Naive thymus-derived CD4-positive, alpha-beta T cell (primary cell): ENCODE data around the gene EHD3. TPM values are rescaled to one million over a fixed set of nuclear protein-coding genes. Genes with fewer than 3 reads are reported as not detected.

Experiments used
- ATAC-seq: fragments of 150-1000 bp; cut with Tn5 transposase; 2 replicates; pipeline ENCODE4 v1.10.0; 2021; ENCODE audit warnings: mild to moderate bottlenecking, moderate library complexity
- CTCF ChIA-PET: fragments of 350-600 bp; sonication (Branson Sonifier 250); formaldehyde crosslinking; loops from one replicate; lab custom pipeline; 2021; ENCODE audit warnings: antibody characterized with exemption; lab: Charles Lee
- POLR2A ChIA-PET: fragments of 350-600 bp; sonication (Branson Sonifier 250); formaldehyde crosslinking; loops from one replicate; lab custom pipeline; 2021; ENCODE audit warnings: antibody characterized with exemption, inconsistent platforms; lab: Charles Lee
- DNase-seq, 9 donors: peaks; one replicate each; pipeline versions ENCODE4 v3.0.0 to v3.0.0-alpha.2; 2020 to 2022; ENCODE audit warnings: mixed read lengths in 1 of 9
- H3K27ac ChIP-seq: one replicate; pipeline ENCODE4 v1.7.0; 2013; ENCODE audit warnings: mild to moderate bottlenecking, low read depth, low read length, moderate library complexity
- H3K27me3 ChIP-seq, 2 donors: one replicate each; pipeline ENCODE4 v1.7.0; 2013; ENCODE audit warnings: low read length in 2 of 2, mild to moderate bottlenecking in 2 of 2, moderate library complexity in 2 of 2; ENCODE audit not compliant: control insufficient read depth in 2 of 2, insufficient read depth in 2 of 2
- H3K36me3 ChIP-seq, 3 experiments: 1 replicate in 2 of 3; 2 replicates in 1 of 3; pipeline ENCODE4 v1.7.0; 2013; ENCODE audit warnings: low read length in 3 of 3, mild to moderate bottlenecking in 3 of 3, moderate library complexity in 1 of 3; ENCODE audit not compliant: insufficient read depth in 3 of 3, control insufficient read depth in 2 of 3
- H3K4me1 ChIP-seq, 2 donors: one replicate each; pipeline ENCODE4 v1.7.0; 2013; ENCODE audit warnings: low read length in 2 of 2, mild to moderate bottlenecking in 2 of 2, moderate library complexity in 1 of 2; ENCODE audit not compliant: control insufficient read depth in 2 of 2, insufficient read depth in 2 of 2
- H3K4me3 ChIP-seq: 2 replicates; pipeline ENCODE4 v1.7.0; 2013; ENCODE audit warnings: mild to moderate bottlenecking, low read length
- H3K9me3 ChIP-seq, 3 experiments: 1 replicate in 2 of 3; 2 replicates in 1 of 3; pipeline ENCODE4 v1.7.0; 2013; ENCODE audit warnings: low read length in 3 of 3; ENCODE audit not compliant: control insufficient read depth in 2 of 3
- H3K27ac Mint-ChIP-seq, 9 donors: one replicate each; pipeline ENCODE4 v1.8.0; 2020 to 2022; ENCODE audit warnings: mixed read lengths in 9 of 9, mild to moderate bottlenecking in 8 of 9, moderate library complexity in 5 of 9, inconsistent platforms in 2 of 9
- H3K27me3 Mint-ChIP-seq, 5 donors: one replicate each; pipeline ENCODE4 v1.8.0; 2021 to 2022; ENCODE audit warnings: mixed read lengths in 5 of 5, mild to moderate bottlenecking in 1 of 5
- H3K36me3 Mint-ChIP-seq, 5 donors: one replicate each; pipeline ENCODE4 v1.8.0; 2020 to 2022; ENCODE audit warnings: mixed read lengths in 5 of 5, mild to moderate bottlenecking in 3 of 5, inconsistent platforms in 1 of 5
- H3K4me1 Mint-ChIP-seq, 7 donors: one replicate each; pipeline ENCODE4 v1.8.0; 2020 to 2022; ENCODE audit warnings: mixed read lengths in 7 of 7, mild to moderate bottlenecking in 3 of 7, inconsistent platforms in 1 of 7
- H3K4me3 Mint-ChIP-seq, 10 donors: one replicate each; pipeline ENCODE4 v1.8.0; 2020 to 2022; ENCODE audit warnings: mild to moderate bottlenecking in 10 of 10, mixed read lengths in 10 of 10, moderate library complexity in 6 of 10, inconsistent platforms in 2 of 10
- H3K9me3 Mint-ChIP-seq, 11 donors: one replicate each; pipeline ENCODE4 v1.8.0; 2020 to 2022; ENCODE audit warnings: mixed read lengths in 11 of 11, mild to moderate bottlenecking in 4 of 11, inconsistent platforms in 1 of 11, moderate library complexity in 1 of 11
- intact Hi-C, 2 donors: fragments of 100-400 bp; cut with micrococcal nuclease; formaldehyde crosslinking; loops; one replicate each; pipeline ENCODE4 v1.15.1; 2023
- polyA plus RNA-seq, 2 donors: library from polyadenylated mRNA; unstranded; fragments of 300-500 nt; fragmentation: Illumina TruSeq; gene quantifications; one replicate each; pipeline ENCODE4 v1.2.3, GENCODE V29; 2021
- total RNA-seq, 6 experiments: library from RNA in 5 of 6; stranded (reverse) in 5 of 6; gene quantifications; 1 replicate in 5 of 6; 2 replicates in 1 of 6; pipeline ENCODE4 v1.2.3 and lab custom pipeline; 2021 to 2026

Gene EHD3
- total and polyA plus RNA-seq, 7 experiments from 2014 or later: 1.6 to 4.6 (median 3.8) TPM

DNA sequence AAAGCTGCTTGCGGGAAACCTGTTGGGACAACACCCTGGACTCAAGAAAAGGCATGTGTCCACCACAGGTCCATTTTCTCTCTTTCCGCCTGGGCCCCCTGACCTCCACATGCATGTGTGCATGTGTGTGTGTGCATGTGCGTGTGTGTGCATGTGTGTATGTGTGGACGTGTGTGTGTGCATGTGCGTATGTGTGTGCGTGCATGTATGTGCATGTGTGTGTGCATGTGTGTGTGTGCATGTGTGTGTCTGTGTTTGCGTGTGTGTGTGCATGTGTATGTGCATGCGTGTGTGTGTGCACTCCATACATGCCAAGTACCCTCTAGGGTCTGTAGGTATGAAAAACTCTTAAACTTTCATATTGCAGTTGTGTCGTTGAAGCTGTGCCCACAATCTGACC, 33.0 kb upstream of the EHD3 start:
- H3K27ac Mint-ChIP-seq: no peak overlapping the region
- CTCF ChIA-PET: no interaction called here
- no peak for ATAC-seq
- no peak for DNase-seq
- H3K27me3 Mint-ChIP-seq: peaks cover 0 to 2% (median 0%) of the 10 kb centered on the region in 5 donors
- intact Hi-C loops: no loop called here
- no peaks in the 10 kb centered on the region for H3K36me3 ChIP-seq
- H3K9me3 ChIP-seq: no peaks in the 10 kb centered on the region
- no peaks in the 10 kb centered on the region for H3K4me1 Mint-ChIP-seq
- H3K36me3 Mint-ChIP-seq: peaks cover 0 to 16% (median 4%) of the 10 kb centered on the region in 5 donors
- H3K27me3 ChIP-seq: no peaks in the 10 kb centered on the region
- H3K4me1 ChIP-seq: no peaks in the 10 kb centered on the region
- POLR2A ChIA-PET: no interaction called here
- H3K27ac ChIP-seq: no peak overlapping the region
- no peak overlapping the region for H3K4me3 Mint-ChIP-seq
- H3K4me3 ChIP-seq: no peak overlapping the region
- peaks cover 0 to 6% (median 0%) of the 10 kb centered on the region in 11 donors for H3K9me3 Mint-ChIP-seq

DNA sequence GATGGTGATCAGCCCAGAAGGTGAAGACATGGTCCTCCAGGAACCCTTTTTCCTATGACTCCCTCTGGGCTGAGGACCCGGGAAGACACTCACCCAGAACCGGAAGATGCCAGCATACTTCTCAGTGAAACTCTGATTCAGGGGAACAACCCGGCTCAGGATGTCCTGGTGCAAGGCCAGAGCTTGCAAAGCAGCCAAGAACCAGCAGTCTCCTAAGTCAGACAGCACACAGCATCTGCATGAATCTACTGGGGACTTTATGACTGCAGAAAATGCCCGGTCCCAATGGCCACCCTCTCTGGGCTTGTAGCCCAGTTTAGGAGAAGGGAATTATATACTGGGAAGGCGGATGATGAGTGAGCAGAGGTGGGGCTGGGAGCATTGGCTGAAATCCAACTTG, 31.9 kb upstream of the EHD3 start:
- intact Hi-C loops: no loop called here
- ChIA-PET CTCF (no interaction called here), POLR2A (no interaction called here)
- Mint-ChIP-seq H3K4me3 (no peak overlapping the region), H3K36me3 (peaks cover 0 to 12% (median 4%) of the 10 kb centered on the region in 5 donors), H3K27ac (no peak overlapping the region), H3K4me1 (no peaks in the 10 kb centered on the region), H3K27me3 (peaks cover 0 to 2% (median 0%) of the 10 kb centered on the region in 5 donors), H3K9me3 (peaks cover 0 to 6% (median 0%) of the 10 kb centered on the region in 11 donors)
- H3K4me1 ChIP-seq: no peaks in the 10 kb centered on the region
- no peak for ATAC-seq
- no peaks in the 10 kb centered on the region for H3K27me3 ChIP-seq
- DNase-seq: no peak
- H3K27ac ChIP-seq: no peak overlapping the region
- H3K9me3 ChIP-seq: no peaks in the 10 kb centered on the region
- no peaks in the 10 kb centered on the region for H3K36me3 ChIP-seq
- no peak overlapping the region for H3K4me3 ChIP-seq

- Histone ChIP-seq H3K4me3 (no peak overlapping the region), H3K27me3 (no peaks in the 10 kb centered on the region), H3K36me3 (no peaks in the 10 kb centered on the region), H3K9me3 (no peaks in the 10 kb centered on the region), H3K4me1 (no peaks in the 10 kb centered on the region), H3K27ac (no peak overlapping the region)
- DNase-seq (no peak), ATAC-seq (no peak)
- no peaks in the 10 kb centered on the region for H3K4me1 Mint-ChIP-seq
- peaks cover 0 to 2% (median 0%) of the 10 kb centered on the region in 5 donors for H3K27me3 Mint-ChIP-seq
- intact Hi-C loops: no loop called here
- no peak overlapping the region for H3K4me3 Mint-ChIP-seq
- H3K27ac Mint-ChIP-seq: no peak overlapping the region
- H3K9me3 Mint-ChIP-seq: peaks cover 0 to 6% (median 0%) of the 10 kb centered on the region in 11 donors
- ChIA-PET CTCF (no interaction called here), POLR2A (no interaction called here)
- H3K36me3 Mint-ChIP-seq: peaks cover 0 to 12% (median 4%) of the 10 kb centered on the region in 5 donors
Measured at GRCh38 chr2:31202833-31203232, 31.1 kb upstream of the EHD3 start.

GRCh38 chr2:31203916-31204315, 30.0 kb upstream of the EHD3 start:
- DNase-seq: no peak
- POLR2A ChIA-PET: no interaction called here
- Mint-ChIP-seq H3K4me3 (no peak overlapping the region), H3K27ac (no peak overlapping the region), H3K9me3 (peaks cover 0 to 2% (median 0%) of the 10 kb centered on the region in 11 donors), H3K36me3 (peaks cover 0 to 8% (median 2%) of the 10 kb centered on the region in 5 donors), H3K27me3 (no peaks in the 10 kb centered on the region), H3K4me1 (no peaks in the 10 kb centered on the region)
- no peak for ATAC-seq
- H3K4me1 ChIP-seq: no peaks in the 10 kb centered on the region
- no peaks in the 10 kb centered on the region for H3K36me3 ChIP-seq
- intact Hi-C loops: no loop called here
- H3K27me3 ChIP-seq: no peaks in the 10 kb centered on the region
- no peak overlapping the region for H3K27ac ChIP-seq
- no peak overlapping the region for H3K4me3 ChIP-seq
- CTCF ChIA-PET: no interaction called here
- no peaks in the 10 kb centered on the region for H3K9me3 ChIP-seq

GRCh38 chr2:31204783-31205182, 29.2 kb upstream of the EHD3 start:
- POLR2A ChIA-PET: no interaction called here
- Histone ChIP-seq H3K9me3 (no peaks in the 10 kb centered on the region), H3K27me3 (no peaks in the 10 kb centered on the region), H3K4me3 (no peak overlapping the region), H3K36me3 (no peaks in the 10 kb centered on the region), H3K4me1 (no peaks in the 10 kb centered on the region), H3K27ac (no peak overlapping the region)
- peaks cover 0 to 6% (median 0%) of the 10 kb centered on the region in 5 donors for H3K36me3 Mint-ChIP-seq
- H3K9me3 Mint-ChIP-seq: no peaks in the 10 kb centered on the region
- no peak overlapping the region for H3K4me3 Mint-ChIP-seq
- DNase-seq (no peak), ATAC-seq (no peak)
- intact Hi-C loops: no loop called here
- no peaks in the 10 kb centered on the region for H3K4me1 Mint-ChIP-seq
- no peak overlapping the region for H3K27ac Mint-ChIP-seq
- no peaks in the 10 kb centered on the region for H3K27me3 Mint-ChIP-seq
- CTCF ChIA-PET: no interaction called here

DNA sequence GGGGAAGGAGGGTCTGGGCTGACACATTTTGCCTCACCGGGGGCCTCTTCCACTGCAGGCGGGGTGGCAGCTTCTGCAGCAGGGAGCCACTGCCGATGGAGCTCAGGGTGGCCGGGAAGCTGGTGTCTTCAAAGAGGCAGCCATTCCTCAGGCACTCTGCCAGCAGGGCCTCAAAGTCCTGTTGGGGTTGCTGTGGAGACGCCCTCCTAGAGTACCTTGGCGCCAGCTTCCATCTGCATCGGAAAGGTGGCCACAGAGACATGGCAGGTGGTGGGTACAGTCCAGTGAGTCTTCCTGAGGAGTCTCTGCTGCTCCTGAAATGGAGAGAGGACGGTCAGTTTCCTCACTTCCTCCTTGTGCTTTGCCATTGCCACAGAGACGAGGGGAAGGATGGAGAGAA, 28.8 kb upstream of the EHD3 start:
- H3K9me3 Mint-ChIP-seq: no peaks in the 10 kb centered on the region
- peaks cover 0 to 6% (median 0%) of the 10 kb centered on the region in 5 donors for H3K36me3 Mint-ChIP-seq
- H3K4me3 Mint-ChIP-seq: no peak overlapping the region
- no peak for ATAC-seq
- no peak for DNase-seq
- intact Hi-C loops: no loop called here
- Histone ChIP-seq H3K4me1 (no peaks in the 10 kb centered on the region), H3K9me3 (no peaks in the 10 kb centered on the region), H3K27ac (no peak overlapping the region), H3K4me3 (no peak overlapping the region), H3K36me3 (no peaks in the 10 kb centered on the region), H3K27me3 (no peaks in the 10 kb centered on the region)
- POLR2A ChIA-PET: no interaction called here
- no peaks in the 10 kb centered on the region for H3K27me3 Mint-ChIP-seq
- H3K27ac Mint-ChIP-seq: peak overlapping the region in 1 of 9 donors; percentile 23
- H3K4me1 Mint-ChIP-seq: no peaks in the 10 kb centered on the region
- CTCF ChIA-PET: interaction anchor here (0.9 kb wide), 1 partner anchor 11 kb away, joined by 3 read pairs; no protein-coding TSS in a partner anchor

DNA sequence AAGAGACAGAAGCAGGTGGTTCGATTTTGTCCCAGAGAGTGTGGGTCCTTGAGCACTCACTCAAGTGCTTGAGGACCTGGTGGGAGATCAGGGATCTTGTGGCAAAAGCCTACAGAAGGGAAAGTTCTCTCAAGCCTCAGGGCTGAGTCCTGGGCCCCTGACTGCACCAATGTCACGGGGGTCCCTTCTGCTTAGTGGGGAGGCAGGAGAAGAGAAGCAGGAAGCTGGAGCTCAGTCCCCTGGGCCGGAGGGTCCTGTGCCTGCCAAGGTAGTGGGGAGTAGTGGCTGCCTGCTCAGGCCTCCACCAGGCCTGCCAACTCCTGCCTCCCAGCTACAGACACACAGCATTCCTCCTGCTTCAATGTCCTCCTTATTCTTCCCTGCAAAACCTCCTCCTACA, 28.3 kb upstream of the EHD3 start:
- Histone ChIP-seq H3K36me3 (no peaks in the 10 kb centered on the region), H3K4me1 (no peaks in the 10 kb centered on the region), H3K27ac (no peak overlapping the region), H3K27me3 (no peaks in the 10 kb centered on the region), H3K9me3 (no peaks in the 10 kb centered on the region), H3K4me3 (no peak overlapping the region)
- POLR2A ChIA-PET: no interaction called here
- Mint-ChIP-seq H3K4me3 (no peak overlapping the region), H3K4me1 (no peaks in the 10 kb centered on the region), H3K9me3 (no peaks in the 10 kb centered on the region), H3K27me3 (no peaks in the 10 kb centered on the region), H3K36me3 (peaks cover 0 to 6% (median 0%) of the 10 kb centered on the region in 5 donors), H3K27ac (peak overlapping the region in 1 of 9 donors; percentile 23)
- CTCF ChIA-PET: interaction anchor here (0.9 kb wide), 1 partner anchor 12 kb away, joined by 3 read pairs; no protein-coding TSS in a partner anchor
- ATAC-seq: no peak
- no peak for DNase-seq
- intact Hi-C loops: no loop called here
